HG02798 (cell line): ENCODE measurements around the gene ARL14.
A peak's percentile ranks its signal among the peaks of the same experiment; 100 is the strongest.

Experiments
- ATAC-seq: cut with Tn5 transposase; IDR thresholded peaks from one replicate; pipeline ENCODE4 v1.9.1; 2021; ENCODE audit warnings: mild to moderate bottlenecking; ENCODE audit not compliant: unreplicated experiment, poor library complexity

The ARL14 gene

DNA sequence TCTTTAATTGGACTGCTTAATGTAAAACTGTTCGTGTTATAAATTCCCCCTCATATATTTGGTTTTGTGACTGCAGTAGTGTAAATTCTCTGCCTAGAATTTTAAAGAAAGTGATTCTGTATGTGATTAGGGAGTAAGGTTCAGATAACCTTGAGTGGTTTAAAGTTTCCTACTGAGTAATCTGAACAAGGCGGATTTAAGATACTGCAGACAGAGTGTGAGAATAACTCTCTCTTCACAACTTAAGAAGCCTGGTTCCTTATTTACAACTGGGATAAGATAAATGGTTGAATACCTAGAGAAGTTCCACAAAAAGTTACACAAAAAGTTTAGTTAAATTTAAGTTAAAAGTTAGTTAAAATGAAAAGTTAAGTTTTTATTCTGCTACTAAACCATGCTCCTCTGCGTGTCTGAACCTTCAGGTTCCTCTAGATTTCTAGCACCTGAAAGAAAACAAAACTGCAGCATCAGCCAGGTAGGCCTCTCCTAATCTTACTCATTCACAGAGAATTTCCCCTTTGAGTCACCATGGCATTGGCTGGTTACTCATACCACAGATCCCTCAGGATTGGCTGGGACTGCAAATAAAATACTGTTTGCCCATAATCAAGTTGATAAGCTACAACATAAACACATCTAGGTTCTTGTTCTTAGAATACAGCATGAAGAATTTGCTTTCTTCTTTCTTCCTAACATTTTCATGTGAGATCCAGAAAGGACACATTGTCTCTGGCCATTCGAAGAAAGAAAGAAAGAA is at the start of gene ARL14:
Gene ARL14, plus strand, starts transcription at position 614 of the 757 bp plus-strand sequence. CDS start 187 bp downstream, outside the sequence.
- peak; percentile 47 for ATAC-seq

DNA sequence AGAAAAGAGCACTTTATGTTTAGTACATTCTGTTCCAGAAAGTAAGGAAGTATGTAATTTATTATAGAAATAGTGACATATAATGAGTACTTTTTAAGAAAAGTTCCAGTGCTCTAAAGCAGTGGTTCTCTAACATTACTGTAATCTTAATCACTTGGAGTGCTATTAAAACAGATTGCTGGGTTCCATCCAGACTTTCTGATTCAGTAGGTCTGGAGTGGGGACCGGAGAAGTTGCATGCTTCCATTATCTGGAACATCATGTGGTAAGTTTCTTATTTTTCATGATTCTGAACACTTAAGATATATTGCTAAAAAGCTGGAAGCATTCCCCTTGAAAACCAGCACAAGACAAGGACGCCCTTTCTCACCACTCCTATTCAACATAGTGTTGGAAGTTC is 47.5 kb upstream of the ARL14 start:
- ATAC-seq = no peak

GRCh38 chr3:160633361-160634083 is 43.4 kb upstream of the ARL14 start:
- ATAC-seq = no peak

DNA sequence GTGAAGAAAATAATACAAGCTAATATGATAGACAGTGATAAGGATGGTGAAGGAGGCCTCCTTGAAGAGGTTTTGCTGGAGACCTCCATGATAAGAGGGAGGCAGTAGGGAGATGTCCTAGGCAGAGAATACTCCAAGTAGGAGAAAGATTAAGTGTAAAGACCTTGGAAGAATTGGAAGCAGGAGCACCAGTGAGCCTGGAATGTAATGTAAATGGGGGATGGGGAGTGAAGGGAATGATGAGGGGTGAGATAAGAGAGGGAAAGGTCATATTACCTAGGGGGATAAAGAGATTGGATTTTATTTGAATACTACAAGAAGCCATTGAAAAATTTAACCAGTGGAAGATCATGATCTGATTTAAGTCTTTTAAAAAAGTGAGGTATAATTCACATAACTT is 41.7 kb upstream of the ARL14 start:
- ATAC-seq = no peak

DNA sequence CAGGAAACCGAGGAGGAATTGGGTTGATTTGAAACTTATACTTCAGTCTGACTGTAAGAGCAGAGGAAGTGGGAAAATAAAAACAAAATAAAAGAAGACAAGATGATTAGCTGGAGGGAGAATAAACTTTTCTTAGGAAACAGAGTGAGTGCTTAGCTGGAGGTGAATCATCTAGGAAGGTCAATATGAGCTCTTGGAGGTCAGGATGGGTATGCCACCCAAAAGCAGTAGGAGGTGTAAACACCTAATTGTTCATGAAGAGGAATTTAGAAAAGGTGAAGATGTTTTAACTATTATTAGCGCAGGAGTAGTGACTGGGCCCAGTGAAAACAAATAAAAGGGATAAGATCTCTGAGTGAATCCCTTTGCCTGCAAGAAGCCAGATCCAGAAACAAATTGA is 39.9 kb upstream of the ARL14 start:
- ATAC-seq = no peak

- no peak for ATAC-seq
Observed at GRCh38 chr3:160638184-160638583, 38.8 kb upstream of the ARL14 start.

DNA sequence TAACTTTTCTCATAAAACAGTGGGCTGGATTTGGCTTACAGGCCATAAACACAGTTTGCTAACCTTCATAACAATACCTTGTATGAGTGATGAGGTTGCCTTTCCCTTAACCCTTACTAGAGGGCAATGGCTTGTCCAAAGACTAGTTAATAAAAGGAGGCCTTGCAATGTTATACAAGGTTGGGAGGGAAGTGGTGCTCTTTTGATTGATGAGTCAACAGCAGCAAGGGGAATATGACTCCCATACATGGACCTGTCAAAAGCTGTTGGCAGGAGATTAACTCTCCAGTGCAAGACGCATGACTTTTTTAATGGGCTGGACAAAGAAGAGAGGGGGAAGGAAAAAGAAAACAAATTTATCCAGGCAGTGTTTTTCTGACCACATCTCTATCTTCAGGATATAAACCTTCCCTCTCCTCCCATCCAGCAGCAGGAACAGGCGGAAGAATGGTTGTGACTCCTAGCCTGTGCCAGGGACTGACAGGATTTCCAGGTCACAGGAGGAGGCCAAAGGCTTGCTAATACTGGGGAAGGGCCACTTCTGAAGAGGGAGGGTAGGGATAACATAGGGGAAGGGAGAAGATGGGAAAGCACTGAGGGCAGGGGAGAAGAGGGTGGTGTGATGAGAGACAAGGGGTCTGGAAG is 35.2 kb upstream of the ARL14 start:
- ATAC-seq = no peak

DNA sequence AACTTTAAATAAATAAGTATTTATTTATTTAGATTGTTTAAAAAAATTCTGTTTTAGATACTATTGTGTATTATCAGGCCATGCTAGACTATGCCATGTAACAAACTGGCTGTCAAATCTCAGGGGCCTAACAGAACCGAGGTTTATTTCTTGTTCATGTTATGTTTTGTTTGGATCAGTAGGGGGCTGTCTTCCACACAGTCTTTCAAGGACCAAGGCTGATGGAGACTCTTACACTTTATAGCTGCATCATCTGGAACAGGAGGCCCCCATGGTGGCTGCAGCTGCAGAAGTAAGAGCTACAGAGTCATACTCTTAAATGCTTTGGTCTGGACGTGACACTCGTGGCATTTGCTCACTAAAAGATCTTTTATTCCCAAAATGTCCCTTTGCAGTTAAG is 33.0 kb upstream of the ARL14 start:
- no peak for ATAC-seq

DNA sequence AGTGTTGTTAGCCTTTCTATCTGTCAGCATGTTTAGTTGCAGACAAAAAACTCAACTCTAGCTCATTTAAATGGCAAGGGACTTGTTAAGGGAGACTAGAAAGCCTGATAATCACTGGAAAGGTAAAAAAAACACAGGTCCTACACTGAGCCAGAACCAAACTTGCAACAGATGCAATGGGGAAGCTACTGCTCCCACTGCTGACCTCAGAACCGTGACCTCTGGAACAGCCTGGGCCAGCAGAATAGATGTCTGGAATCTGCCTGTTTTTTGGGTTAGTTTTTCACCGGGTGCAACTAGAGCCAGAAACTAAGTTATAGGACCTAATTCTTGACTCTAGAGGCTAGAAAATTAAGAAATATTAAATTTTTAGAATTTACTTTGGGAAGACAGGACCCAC is 32.5 kb upstream of the ARL14 start:
- no peak for ATAC-seq

DNA sequence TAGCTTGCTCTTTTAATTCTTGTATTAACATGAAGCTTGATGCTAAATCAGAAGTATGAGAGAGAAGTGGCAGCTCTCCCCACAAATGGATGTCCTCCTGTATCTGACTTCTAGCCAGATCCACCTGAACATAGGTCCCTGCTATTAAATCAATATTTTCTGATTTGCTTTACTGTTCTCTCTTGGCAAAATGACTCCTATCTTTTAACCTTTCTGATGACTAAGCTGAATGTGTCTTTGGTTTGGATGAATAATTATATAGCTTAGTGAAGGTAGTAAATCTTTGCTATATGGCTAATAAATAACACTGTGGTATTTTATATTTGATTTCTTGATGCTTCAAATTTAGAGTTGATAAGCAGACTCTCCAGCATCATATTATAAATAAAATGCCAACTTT is 28.3 kb upstream of the ARL14 start:
- no peak for ATAC-seq

DNA sequence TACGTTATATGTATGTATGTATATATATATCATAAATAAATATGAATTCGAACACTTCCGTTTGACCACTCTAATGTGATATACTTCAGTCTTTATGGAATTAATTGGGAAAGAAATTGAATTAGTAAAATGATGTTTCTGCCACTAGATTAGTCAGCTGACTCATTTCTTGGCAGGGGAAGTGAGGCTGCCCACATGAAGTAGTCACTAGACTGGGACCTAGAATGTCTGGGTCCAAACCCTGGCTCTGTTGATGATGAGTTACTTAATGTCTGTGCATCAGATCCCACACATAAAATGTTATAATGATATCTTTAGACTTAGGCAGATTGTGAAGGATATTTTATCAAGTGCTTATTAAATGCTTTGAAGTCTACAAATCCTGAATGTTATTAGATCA is 27.4 kb upstream of the ARL14 start:
- ATAC-seq = no peak

DNA sequence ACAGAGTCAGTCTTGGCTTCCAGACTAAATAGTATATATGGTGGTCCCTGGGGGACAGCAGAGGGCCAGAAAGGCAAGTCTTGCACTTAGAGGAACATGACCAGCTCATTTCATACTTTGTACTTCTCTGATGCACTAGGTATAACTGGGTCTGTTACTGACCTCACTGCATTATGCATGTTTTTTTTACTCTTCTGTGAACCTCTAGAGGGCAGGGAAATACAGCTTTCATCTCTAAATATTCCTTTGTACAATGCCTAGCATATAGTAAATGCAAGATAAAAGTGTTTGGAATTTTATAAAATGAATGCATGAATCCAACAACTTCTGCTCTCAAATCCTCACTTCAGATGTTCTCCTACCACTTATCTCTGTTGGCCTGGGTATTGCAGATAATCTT is 23.4 kb upstream of the ARL14 start:
- ATAC-seq = no peak

DNA sequence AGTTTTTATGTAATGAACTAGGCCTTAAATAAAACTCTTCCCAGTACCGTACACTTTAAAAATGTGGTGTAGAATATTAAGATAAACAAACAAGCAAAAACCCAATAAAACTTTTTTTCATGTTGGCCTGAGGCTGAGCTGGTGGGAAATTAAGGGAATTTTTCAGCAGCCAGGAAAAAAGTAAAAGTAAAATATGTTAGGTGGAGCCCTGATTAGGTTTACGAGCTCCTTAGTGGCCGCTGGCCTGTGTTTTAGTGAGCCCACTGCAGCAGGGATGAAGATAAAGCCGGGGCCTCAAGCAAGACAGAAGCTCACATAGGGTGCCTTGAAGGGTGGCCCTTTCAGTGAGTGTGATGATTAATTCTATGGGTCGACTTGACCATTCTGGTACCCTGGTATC is 16.1 kb upstream of the ARL14 start:
- ATAC-seq = no peak

- no peak for ATAC-seq
Observed at GRCh38 chr3:160661660-160662059, 15.3 kb upstream of the ARL14 start.

DNA sequence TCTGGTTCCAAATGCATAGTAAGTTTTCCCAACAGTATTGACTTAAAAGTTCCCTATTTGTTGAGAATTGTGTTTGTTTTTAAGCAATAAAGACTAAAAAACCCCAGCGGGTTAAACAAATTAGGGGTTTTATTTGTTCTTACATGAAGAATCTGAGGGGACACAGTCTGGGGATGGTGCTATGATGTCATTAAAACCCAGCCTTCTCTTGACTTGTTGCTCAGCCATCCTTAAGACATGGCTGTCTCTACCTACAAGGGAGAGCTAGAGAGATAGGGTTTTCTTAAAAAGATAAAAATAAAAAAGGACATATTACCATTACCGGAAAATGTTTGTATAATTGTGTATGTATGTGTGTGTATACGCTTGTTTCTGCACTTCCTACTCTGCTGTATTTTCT is 11.7 kb upstream of the ARL14 start:
- ATAC-seq = no peak

DNA sequence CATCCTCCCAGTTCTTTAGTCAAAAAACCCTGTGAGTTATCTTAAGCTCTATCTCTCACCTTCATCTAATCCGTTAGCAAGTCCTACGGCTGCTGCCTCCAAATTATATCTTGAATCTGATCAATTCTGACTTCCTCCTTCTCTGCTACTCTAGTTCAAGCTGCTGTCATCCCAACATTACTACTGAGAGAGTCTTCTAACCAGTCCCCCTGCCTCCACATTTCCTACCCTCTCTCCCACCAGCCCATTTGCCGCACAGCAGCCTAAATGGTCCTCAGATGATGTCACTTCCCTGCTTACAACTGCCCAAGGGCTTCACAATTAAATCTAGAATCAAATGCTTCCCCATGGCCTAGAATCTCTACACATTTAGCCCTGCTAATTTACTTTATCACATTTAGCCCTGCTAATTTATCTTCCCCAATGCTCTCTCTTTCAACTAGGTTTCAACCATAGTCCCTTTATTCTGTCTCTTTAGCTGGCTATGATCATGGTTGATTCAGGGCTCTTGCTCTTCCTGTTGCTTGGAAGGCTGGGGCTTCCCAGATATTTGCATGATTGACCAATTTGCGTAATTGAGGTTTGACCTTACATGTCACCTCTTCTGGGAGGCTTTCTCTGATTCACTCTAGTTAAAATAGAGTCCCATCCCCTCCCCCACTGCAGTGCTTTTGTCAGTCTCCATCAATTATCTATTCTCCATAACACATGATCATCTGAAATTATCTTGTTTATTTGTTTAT is 11.0 kb upstream of the ARL14 start:
- ATAC-seq = peak; percentile 92

DNA sequence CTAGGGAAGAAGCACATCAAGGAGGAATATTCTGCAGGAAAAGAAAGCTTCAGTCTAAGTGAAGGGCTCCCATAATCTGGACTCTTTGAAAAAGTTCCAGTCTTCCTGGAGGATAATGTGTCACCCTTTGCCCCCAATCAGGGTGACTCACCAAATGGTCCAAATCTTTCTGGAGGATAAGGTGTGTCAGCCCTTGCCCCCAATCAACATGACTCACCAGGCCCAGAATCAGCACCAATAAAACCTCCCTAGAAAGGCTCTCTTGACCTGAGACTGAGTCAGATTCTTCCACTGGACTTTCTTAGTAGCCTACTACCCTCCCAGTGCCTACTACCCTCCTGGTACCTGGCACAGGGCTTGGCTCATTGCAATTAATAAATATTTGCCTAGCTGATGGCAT is 9.5 kb upstream of the ARL14 start:
- ATAC-seq = no peak

- no peak for ATAC-seq
Observed at GRCh38 chr3:160668454-160668853, 8.5 kb upstream of the ARL14 start.

DNA sequence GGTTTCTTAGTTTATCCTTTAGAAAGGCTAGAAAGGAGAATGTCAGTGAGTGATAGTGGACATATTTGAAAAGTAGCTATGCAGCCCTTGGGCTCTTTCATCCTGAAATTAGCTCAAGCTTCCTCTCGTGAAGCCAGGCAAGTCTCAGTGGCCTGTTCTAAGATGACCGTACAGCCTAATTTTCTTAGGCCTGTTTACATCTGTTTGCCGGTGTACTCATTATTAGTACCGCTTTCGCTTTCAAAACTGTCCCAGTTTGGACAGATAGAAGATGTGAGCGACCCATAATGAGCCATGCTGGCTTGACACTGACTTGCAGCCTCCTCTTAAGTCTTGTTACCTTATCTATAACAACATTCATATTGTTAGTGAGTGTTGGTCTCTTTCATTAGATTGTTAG is 5.7 kb upstream of the ARL14 start:
- ATAC-seq = peak; percentile 94

- no peak for ATAC-seq
Observed at GRCh38 chr3:160671995-160672394, 5.0 kb upstream of the ARL14 start.

- no peak for ATAC-seq
Observed at GRCh38 chr3:160673188-160673587, 3.8 kb upstream of the ARL14 start.
